ENCODE data around the gene TRABD2B. TPM values are rescaled to one million over a fixed set of nuclear protein-coding genes. Genes with fewer than 3 reads are reported as not detected.

The TRABD2B gene
- total and polyA plus RNA-seq, 2 of the 13 experiments (the other 11 are each of a cell fraction or from before 2014, with no cell fraction given) = 0.04 TPM; not detected in 1

DNA sequence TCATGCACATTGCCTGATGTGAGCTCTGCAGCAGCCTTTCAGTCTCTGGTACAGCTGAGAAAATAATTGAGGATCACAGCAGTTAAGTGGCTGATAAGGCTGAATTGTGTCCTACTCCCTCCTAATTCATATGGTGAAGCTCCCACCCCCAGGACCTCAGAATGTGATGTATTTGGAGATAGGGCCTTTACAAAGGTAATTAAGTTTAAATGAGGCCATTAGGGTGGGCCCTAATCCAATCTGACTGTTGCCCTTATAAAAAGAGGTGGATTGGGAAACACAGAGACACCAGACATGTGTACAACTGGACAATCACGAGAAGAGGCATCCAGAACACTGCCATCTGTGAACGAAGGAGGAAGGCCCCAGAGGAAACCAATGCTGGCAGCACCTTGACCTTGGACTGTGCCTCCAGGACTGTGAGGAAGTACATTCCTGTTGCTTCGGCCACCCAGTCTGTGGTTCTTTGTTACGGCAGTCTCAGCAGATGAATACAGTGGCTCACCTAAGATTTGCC, 148.1 kb downstream of the TRABD2B start (continued):
- TF ChIP-seq, protein P1, sequence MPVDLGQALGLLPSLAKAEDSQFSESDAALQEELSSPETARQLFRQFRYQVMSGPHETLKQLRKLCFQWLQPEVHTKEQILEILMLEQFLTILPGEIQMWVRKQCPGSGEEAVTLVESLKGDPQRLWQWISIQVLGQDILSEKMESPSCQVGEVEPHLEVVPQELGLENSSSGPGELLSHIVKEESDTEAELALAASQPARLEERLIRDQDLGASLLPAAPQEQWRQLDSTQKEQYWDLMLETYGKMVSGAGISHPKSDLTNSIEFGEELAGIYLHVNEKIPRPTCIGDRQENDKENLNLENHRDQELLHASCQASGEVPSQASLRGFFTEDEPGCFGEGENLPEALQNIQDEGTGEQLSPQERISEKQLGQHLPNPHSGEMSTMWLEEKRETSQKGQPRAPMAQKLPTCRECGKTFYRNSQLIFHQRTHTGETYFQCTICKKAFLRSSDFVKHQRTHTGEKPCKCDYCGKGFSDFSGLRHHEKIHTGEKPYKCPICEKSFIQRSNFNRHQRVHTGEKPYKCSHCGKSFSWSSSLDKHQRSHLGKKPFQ (CRISPR knock-in tag; IDR thresholded peaks at IDR 0.05; ENCODE audit: insufficient replicate concordance) = no peak
- no peak for TF ChIP-seq ZNF720 (CRISPR knock-in tag; IDR thresholded peaks at IDR 0.05)
- TF ChIP-seq ZNF17 (CRISPR knock-in tag; IDR thresholded peaks at IDR 0.05) = no peak
- TF ChIP-seq, protein P2, sequence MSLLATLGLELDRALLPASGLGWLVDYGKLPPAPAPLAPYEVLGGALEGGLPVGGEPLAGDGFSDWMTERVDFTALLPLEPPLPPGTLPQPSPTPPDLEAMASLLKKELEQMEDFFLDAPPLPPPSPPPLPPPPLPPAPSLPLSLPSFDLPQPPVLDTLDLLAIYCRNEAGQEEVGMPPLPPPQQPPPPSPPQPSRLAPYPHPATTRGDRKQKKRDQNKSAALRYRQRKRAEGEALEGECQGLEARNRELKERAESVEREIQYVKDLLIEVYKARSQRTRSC (CRISPR knock-in tag; IDR thresholded peaks at IDR 0.05; ENCODE audit: low read depth) = no peak
- no peak for TF ChIP-seq SOX6 (IDR thresholded peaks at IDR 0.05)
- TF ChIP-seq SOX6 (CRISPR knock-in tag; IDR thresholded peaks at IDR 0.05) = no peak

DNA sequence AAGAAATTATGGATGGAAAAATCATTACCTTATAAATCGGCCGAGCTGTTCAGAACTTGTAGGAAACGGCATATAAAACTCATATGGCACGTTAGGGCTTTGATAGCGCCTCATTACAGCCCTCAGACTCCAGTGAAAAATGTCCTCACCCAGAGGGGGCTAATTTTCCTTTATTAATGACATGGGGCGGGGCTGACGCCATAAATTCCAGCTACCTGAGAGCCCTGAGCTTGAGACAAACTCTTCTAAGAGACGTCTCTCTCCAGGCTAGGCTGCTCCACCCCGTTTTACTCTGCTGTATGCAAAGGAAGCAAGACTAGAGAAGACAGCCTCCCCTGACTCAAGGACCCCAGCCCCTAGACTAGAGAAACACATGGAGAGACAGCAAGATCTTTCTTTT, 149.4 kb downstream of the TRABD2B start:
- H4K20me1 ChIP-seq (ENCODE audit: insufficient read depth, low read length) = no peaks in the 10 kb centered on the region
- ChIA-PET POLR2A (no interaction called here), CTCF (ENCODE audit: low intra/inter-chr PET ratio, low total read pairs) (no interaction called here)
- BruUV-seq (replicated peaks) = no TSS peak
- H3K9me3 ChIP-seq (ENCODE audit: low read length) = no peaks in the 10 kb centered on the region
- 90% methylated on average over 9 of the region's 9 CpGs for WGBS (ENCODE audit: low lambda C conversion rate)
- H3K79me2 ChIP-seq (ENCODE audit: insufficient read depth, low read length) = no peaks in the 10 kb centered on the region
- no peak overlapping the region for H3K9ac ChIP-seq (ENCODE audit: insufficient read depth, low read depth, low read length)
- intact Hi-C loops (cut with micrococcal nuclease; ENCODE audit: unreplicated experiment) (no loop called here), in situ Hi-C loops (cut with HindIII; ENCODE audit: extremely low pct_ligation_motif_present, low pct_unique_long_range_greater_than_20kb) (no loop called here)
- DNase-seq (ENCODE audit: low spot score) (no peak), ATAC-seq (no peak), FAIRE-seq (no peak)
- H3K4me3 ChIP-seq (replicated peaks in 1 of 3; ENCODE audit: insufficient read depth in 1 of 3, low read depth in 2 of 3, low read length in 3 of 3) = no peak overlapping the region
- no peak overlapping the region for H3K27ac ChIP-seq (ENCODE audit: extremely low read length, insufficient read depth, low read length)
- no peaks in the 10 kb centered on the region for H3K27me3 ChIP-seq (ENCODE audit: control insufficient read depth in 1 of 2, insufficient read depth in 2 of 2, low read length in 2 of 2)
- no peak overlapping the region for H3K4me2 ChIP-seq (ENCODE audit: low read depth, low read length)
- H2AFZ ChIP-seq (ENCODE audit: low read length) = no peak overlapping the region
- H3K36me3 ChIP-seq (replicated peaks in 1 of 2; ENCODE audit: control insufficient read depth in 1 of 2, insufficient read depth in 2 of 2, low read length in 2 of 2) = no peaks in the 10 kb centered on the region
- peaks cover 73% of the 10 kb centered on the region for H3K4me1 ChIP-seq (ENCODE audit: insufficient read depth, low read length)
- TF ChIP-seq ZNF143 (CRISPR knock-in tag; IDR thresholded peaks at IDR 0.05) = no peak
- TF ChIP-seq, protein P3, sequence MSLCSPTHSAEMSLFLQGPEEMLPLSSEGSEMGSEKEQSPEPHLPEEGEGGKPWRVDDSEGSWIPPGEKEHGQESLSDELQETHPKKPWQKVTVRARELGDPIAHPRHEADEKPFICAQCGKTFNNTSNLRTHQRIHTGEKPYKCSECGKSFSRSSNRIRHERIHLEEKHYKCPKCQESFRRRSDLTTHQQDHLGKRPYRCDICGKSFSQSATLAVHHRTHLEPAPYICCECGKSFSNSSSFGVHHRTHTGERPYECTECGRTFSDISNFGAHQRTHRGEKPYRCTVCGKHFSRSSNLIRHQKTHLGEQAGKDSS (CRISPR knock-in tag; IDR thresholded peaks at IDR 0.05; ENCODE audit: borderline replicate concordance, low read depth) = no peak
- TF ChIP-seq, protein P4, sequence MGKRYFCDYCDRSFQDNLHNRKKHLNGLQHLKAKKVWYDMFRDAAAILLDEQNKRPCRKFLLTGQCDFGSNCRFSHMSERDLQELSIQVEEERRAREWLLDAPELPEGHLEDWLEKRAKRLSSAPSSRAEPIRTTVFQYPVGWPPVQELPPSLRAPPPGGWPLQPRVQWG (CRISPR knock-in tag; IDR thresholded peaks at IDR 0.05; ENCODE audit: borderline replicate concordance, low read depth) = no peak
- TF ChIP-seq ZNF790 (CRISPR knock-in tag; IDR thresholded peaks at IDR 0.05; ENCODE audit: borderline replicate concordance) = no peak
- TF ChIP-seq, protein P5, sequence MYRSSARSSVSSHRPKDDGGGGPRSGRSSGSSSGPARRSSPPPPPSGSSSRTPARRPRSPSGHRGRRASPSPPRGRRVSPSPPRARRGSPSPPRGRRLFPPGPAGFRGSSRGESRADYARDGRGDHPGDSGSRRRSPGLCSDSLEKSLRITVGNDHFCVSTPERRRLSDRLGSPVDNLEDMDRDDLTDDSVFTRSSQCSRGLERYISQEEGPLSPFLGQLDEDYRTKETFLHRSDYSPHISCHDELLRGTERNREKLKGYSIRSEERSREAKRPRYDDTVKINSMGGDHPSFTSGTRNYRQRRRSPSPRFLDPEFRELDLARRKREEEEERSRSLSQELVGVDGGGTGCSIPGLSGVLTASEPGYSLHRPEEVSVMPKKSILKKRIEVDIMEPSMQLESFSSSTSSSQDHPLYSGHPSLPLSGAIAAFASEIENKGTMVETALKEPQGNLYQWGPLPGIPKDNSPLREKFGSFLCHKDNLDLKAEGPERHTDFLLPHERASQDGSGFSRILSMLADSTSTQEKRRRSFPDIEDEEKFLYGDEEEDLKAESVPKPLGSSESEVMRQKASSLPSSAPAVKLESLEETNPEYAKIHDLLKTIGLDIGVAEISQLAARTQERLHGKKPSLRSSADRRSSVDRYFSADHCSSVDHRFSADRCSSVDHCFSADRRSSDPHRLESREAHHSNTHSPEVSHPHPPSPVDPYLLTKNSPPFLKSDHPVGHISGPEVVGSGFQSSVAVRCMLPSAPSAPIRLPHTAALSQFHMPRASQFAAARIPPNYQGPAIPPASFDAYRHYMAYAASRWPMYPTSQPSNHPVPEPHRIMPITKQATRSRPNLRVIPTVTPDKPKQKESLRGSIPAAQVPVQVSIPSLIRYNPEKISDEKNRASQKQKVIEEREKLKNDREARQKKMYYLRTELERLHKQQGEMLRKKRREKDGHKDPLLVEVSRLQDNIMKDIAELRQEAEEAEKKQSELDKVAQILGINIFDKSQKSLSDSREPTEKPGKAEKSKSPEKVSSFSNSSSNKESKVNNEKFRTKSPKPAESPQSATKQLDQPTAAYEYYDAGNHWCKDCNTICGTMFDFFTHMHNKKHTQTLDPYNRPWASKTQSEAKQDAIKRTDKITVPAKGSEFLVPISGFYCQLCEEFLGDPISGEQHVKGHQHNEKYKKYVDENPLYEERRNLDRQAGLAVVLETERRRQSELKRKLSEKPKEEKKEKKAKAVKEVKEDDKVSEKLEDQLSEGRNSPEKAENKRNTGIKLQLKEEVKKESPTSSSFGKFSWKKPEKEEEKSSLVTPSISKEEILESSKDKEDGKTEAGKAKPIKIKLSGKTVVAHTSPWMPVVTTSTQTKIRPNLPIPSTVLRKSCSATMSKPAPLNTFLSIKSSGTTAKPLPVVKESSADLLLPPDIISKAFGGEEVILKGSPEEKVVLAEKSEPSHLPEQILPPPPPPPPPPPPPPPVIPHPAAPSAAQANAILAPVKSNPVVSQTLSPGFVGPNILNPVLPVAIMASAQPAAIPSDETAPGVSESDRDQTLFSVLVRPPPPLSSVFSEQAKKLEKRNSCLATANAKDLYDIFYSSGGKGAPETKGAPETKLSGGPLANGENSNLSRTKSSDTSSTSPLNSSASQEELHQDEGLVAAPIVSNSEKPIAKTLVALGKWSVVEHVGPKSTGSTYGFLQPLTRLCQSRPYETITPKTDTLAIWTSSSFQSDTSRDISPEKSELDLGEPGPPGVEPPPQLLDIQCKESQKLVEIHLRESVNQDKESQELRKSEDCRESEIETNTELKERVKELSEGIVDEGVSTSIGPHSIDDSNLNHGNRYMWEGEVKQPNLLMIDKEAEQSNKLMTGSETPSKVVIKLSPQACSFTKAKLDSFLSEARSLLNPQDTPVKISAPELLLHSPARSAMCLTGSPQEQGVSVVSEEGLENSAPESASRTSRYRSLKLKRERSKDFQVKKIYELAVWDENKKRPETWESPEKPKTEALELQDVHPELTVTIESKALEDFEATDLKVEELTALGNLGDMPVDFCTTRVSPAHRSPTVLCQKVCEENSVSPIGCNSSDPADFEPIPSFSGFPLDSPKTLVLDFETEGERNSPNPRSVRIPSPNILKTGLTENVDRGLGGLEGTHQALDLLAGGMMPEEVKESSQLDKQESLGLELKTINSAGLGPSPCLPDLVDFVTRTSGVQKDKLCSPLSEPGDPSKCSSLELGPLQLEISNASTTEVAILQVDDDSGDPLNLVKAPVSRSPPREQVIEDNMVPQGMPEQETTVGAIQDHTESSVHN (CRISPR knock-in tag; IDR thresholded peaks at IDR 0.05) = no peak
